ENCODE results near the gene AHNAK2.
"Not testable (repeated sequence)": the region's sequence is repeated elsewhere in the genome, so short reads cannot be mapped to it uniquely, and the experiment has no call there.

GRCh38 chr14:104890292-104890691 is 87.9 kb downstream of the AHNAK2 start:
- not testable (repeated sequence) for TF ChIP-seq CTCF, POLR2A (IDR thresholded peaks at IDR 0.05)

Data from body of pancreas (tissue), 4 donors.